GM21825 (cell line): Measurements from ENCODE around the gene RIC3.
"Not testable (repeated sequence)": the region's sequence is repeated elsewhere in the genome, so short reads cannot be mapped to it uniquely, and the experiment has no call there.

Source experiments
- ATAC-seq: cut with Tn5 transposase; IDR thresholded peaks from one replicate; pipeline ENCODE4 v1.9.1; 2021; ENCODE audit warnings: mild to moderate bottlenecking, moderate library complexity; ENCODE audit not compliant: unreplicated experiment

The RIC3 gene

DNA sequence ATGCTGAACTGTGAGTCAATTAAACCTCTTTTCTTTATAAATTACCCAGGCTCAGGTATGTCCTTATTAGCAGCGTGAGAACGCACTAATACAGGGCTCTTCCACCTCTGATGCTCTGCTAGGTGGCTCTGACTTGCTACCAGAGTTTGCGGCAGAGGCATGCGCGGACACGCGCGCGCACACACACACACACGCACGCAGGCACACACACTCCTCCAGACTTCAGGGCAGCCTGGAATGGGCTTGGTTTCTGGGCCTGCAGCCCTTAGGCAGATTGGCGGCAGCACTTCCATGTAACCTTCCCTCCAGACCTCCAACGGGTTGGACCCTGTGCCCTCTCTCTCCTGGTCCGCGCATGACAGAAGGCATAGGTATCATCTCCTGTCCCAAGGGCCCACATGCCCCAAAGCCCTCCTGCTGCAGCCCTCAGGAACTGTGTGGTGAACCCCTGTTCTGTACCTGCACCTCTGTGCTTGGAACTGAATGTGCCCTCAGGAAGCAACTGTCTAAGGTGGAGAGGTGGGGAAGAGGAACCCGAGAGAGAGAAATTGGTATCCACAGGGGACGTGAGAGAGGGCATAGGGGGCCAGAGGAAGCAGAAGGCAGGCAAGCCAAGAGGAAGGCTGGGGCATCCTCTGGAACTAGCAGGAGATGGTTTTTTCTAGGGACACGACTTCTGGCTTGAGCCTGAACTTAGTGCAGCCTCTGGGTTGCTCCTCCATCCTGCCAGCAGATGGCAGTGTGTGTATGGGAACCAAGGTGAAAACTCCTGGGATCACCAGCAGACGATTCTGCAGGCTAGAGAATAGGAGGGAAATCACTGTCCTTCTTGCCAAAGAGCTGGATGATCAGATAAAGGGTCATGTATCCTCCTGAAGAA lies 23.4 kb upstream of the RIC3 start:
- ATAC-seq, result no peak

DNA sequence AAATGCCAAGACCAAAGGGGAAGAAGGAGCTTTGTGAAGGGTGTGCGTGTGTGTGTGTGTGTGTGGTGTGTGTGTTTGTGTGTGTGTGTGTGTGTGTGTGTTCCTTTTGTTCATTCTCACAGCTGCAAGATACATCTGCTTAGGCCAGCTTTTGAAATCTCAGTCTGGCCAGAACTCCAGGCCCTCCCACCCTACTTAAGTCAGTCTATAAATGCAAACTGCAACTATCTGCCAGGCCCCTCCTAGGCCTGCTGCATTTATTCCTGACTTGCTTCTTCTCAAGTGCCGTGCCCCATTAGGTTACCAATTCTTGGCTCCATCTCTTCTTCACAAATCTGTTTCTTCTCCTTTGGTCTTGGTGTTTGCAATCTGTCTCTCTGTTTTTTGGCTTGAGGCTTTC lies 21.6 kb upstream of the RIC3 start:
- no peak for ATAC-seq

DNA sequence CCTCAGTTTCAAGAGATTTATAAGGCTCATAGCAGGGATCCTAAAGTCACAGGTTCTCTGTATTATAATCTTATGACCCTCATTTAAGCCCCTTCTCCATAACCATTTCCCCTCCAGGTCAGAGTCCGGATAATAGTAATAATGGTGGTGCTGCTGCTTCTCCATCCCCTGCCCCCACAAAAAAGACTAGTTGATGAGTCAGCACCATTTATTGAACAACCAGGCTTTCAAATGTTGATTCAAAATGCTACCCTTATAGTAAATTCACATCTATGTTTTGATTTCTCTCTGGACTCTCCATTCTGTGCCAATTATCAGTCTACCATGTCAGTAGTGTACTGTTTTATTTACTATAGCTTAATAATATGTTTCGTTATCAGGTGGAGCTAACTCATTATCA lies 17.6 kb upstream of the RIC3 start:
- no peak for ATAC-seq

DNA sequence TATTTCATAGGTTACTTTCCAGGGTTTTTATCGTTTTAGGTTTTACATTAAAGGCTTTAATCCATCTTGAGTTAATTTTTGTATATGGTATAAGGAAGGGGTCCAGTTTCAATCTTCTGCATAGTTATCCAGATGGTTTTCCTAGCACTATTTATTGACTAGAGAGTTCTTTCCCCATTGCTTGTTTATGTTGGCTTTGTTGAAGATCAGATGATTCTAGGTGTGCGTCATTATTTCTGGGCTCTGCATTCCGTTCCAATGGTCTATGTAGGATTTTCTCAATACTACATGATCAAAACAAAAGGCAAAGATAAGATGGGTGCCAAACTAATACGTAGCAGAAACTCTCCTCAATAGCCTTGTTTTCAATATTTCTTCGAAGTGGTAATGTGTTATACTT lies 14.3 kb upstream of the RIC3 start:
- no peak for ATAC-seq

DNA sequence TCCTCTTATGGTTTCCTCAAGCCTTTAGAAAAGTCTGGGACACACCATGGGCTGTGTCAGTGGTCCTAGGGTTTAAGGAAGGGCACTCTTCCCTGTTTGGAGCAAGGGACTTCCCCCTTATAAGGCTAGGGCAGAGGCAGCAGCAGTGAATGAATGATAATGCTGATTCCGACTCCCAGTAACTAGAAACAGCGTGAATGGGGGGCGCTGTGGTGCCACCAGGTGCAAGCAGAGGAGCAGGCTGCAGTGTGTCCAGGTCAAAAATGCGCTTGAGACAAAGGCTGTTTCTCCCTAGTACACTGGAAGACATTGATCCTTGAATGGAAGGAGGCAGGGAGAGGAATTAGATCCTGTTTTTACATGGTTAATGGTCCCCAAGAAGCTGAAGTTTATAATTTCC lies 11.6 kb upstream of the RIC3 start:
- ATAC-seq, result no peak

DNA sequence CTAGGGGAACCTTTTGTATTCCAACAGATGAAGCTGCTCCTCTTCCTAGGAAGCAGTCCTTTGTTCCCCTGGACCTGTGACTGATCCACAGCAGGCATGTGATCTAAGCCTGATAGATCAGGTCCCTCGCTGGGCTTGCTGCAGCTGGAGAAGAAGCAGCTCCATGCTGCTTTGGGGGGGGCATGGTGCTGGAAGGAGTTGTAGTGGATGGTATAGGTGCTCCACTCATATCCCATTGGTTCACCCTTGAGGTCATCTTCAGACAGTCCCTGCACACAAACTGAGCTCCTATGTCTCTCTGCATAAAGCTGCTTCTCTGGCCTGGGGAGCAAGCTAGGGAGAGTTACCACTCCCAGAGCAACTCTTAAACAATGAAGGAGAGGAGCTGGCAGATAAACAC lies 9.5 kb upstream of the RIC3 start:
- ATAC-seq, result no peak

DNA sequence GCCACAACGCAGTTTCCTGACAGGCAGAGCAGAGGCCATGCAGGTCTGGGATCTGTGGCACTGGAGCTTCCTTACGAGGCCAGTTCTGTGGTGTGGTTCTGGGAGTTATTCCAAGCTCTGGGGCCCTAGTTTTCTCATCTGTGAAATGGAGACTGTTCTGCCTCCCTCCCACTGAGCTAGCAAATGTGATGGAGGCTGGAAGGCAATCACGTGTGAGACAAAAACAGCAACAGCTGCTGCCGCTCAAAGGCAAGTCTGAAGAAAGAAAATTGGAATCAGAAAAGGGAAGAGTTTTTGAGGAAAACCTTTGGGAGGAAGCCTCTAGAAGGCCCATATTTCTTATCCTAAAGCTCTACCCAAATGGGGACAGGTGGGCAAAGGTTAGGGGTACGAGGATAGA lies 8.3 kb upstream of the RIC3 start:
- no peak for ATAC-seq

DNA sequence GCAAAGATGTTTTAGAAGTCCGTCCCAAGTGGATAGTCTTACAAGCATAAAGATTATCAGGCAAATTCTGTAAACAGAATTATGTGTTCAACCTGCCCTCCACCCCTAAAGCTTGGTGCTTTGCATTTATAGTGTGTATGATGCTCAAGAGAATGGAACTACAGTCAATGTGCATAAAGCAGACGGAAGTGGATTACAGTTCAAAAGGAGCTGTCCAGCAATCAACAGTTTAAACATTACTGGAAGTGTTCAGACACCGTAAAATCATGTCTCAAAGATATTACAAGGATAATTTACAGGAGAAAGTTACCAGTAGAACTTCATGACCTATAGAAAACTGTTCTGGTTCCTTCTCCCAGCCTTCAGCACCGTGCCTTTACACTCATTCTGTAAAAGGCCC lies 1.0 kb downstream of the RIC3 start:
- no peak for ATAC-seq

DNA sequence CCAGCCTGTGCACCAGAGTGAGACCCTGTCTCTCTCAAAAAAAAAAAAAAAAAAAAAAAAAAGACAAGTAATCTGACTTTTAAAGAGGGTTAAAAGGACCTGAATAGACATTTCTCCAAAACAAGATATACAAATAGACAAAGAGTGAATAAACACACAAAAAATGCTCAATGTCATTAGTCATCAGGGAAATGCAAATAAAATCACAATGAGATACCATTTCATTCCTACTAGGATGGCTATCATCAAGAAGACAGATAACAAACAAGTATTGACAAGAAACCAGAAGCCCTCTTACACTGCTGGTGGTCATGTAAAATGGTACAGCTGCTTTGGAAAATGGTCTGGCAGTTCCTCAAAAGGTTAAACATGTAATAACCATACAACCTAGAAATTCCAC lies 4.1 kb downstream of the RIC3 start:
- ATAC-seq, result no peak

DNA sequence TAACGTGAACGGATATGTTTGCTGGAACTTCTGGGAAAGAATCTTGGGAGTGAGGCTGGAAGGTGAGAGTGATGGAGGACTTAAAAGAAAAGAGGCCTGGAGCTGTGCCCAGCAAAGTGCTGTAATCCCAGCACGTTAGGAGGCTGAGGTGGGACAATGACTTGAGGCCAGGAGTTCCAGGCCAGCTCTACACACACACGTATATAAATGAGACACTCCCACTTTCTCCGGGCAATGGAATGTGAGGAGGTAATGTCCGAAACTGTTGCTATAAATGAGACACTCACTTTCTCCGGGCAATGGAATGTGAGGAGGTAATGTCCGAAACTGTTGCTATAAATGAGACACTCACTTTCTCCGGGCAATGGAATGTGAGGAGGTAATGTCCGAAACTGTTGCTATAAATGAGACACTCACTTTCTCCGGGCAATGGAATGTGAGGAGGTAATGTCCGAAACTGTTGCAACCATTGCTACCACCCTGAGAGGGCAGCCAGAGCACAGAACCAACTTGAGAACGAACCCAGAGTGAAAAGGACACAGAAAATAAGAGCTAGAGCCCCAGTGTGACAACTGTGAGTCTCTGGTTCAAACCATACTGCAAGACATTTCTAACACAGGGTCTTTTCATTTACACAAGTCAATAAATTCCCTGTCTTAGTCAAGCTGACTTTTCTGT lies 7.1 kb downstream of the RIC3 start:
- ATAC-seq, result not testable (repeated sequence)

DNA sequence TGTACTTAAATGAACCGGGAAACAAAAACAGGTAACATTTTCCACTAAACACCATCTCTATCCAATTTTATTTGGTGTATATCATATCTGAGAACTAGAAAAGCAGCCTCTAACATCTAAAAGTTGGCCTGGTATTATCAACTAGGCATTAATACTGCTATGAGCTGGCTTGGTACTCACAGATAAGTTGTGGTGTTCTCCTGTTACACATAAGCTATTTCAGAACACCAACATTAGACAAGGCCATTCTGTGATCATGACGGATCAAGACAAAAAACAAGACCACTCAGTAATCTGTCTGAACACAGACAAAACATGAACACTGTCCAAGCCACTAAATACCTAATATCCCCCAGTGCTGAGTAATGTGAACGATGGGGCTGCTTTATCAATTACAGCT lies 11.9 kb downstream of the RIC3 start:
- no peak for ATAC-seq

DNA sequence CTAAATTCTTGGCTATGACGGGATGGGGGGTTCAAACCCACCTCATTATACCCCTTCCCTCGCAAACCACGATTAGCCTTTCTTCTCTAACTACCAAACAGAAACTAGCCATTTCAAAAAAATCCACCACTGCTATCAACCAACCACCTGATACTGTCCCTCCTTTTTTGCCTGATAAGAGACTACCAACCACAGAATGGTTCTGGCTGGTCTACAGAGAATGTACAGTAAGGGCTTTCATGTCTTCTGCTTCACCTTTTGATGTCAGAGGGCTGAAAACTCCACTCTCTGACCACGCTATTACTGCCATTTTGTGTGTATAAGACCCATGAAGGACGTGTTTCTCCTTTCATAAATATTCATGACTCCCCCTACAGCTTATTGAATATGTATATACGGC lies 19.1 kb downstream of the RIC3 start:
- no peak for ATAC-seq

DNA sequence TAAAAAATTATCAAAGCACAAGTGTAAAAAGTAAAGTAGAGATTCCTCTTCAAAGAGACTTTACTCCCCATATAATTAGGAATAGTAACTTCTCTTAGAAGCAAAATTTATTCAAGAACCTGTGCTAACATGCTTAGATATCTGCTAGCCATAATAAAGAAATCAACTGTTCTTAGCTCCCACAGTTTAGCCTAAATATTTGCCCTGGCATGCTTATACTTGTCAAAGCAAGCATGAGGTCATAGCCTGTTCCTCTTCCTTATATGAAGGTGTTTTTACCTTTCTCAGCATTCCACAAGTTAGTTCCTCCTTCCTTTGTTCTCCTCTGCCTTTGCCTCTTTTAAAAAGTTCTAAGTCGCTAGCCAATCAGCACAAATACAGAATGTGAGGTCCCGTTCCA lies 30.3 kb downstream of the RIC3 start:
- no peak for ATAC-seq

DNA sequence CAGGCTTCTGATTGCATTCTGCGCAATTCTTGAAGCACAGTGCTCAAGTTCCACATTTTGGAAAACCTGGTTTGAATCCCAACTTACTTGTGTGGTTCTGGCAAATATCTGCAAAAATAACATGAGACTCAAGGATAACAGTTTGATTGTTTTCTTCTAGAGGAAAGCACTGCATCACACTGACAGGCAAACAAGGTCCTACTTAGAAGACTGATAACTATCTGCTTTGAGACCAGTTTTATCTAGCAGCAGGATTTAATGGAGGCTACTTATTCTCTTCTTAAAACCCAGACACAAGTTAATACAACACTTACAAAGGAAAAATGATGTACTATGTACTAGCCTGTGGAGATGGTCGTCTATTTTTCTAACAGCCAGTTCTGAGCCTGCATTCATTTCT lies 41.4 kb downstream of the RIC3 start:
- no peak for ATAC-seq

DNA sequence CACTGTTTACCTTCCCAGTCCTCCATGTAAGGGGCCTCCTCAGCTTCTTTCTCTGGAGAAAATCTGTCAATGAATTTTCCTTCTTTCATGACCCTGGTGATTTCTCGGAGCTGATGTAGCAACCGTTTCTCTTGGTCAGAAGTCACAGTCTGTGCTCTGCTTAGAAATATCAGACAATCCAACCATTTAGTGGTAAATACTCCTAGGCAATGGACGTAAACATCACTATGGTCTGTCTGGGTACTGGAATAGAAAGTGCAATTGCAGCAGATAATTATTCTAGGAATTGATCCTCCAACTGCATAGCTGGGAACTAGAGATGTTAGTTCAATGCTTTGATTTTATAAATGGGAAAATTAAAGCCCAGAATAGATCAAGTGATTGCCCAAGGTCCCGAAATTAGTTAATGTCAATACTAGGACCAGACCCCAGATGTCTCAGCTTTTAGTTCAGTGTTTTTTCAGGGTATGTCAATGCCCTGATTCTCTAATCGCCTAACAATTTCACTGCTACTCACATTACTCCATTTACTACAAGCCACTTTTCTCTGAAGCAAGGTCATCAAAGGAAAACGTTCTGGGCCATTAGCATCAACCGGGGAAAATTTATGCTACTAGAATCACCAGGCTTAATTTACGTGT lies 42.1 kb downstream of the RIC3 start:
- ATAC-seq, result no peak

DNA sequence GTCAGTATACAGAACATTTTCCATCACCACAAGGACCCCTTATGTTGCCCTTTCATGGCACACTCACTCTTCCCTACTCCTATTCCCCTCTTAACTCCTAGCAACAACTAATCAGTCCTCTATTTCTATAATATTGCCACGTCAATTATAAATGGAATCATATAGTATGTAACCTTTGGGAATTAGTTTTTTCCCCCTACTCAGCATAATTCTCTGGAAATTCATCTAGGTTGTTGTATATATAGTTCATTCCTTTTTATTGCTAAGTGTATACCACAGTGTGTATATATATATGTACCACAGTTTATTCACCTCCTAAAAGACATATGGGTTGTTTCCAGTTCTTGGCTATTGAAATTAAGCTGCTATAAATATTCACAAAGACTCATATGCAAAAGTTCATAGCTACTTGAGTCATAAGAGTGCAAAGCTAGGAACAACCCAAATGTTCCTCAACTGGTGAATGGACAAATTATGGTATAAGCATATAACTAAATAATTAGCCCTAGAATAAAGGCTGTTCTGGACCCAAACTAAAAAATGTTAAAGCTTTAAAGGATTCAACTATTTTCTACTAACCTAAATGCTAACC lies 46.6 kb downstream of the RIC3 start:
- ATAC-seq, result no peak

DNA sequence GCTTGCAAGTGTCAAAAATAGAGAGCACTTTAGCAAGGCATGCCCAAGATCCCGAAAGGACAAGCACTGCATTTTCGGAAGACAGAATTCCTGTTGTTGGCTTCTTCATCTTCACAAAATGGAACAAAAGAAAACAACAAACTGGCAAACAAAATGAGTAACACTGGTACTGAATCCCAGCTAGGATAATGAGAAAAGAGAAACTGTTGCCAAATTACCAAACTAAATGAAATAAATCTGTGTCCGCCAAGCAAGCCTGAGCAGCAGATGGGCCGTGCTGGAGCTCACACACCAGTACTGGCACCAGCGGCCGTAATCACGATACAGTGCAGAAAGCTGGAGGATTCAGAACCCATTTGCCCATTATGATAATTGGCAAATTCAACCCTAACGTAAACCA lies 57.2 kb downstream of the RIC3 start:
- ATAC-seq, result no peak

DNA sequence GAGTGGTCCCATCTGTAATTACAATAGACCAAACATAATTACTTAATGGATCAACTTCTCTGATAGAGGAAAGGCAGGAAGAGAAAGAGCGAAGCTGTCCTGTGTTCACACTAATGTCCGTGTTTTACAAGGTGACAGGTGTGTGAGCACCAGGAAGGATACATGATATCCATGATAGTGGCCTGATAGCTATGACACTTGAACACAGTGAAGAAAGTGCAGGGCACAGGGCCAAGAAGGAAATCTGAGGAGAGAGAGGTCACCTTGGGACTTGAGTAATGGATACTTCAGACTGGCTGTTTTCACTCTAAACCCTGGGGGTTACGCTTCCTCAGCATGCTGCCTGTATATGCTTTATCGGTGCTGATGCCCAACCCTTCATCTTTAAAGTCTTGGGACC lies 58.4 kb downstream of the RIC3 start:
- no peak for ATAC-seq

DNA sequence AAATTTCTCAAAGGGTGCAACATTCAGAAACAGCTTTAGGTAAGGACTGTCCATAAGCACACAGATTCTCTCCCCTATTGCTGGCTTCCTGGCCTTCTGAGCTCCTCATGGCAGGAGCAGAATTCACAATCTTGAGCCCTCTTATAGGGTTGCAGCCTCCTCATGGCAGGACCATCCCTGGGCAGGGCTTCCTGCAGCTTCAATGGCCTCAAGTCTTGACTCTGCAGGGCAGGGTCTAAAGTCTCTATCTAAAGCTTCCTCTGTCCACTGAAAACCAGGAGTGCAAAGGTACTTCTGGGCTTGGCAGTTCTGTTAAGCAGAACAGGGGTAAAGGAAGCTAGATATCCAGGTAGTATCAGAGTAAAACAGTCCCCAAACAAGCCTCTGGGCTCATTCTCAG lies 59.1 kb downstream of the RIC3 start:
- no peak for ATAC-seq

DNA sequence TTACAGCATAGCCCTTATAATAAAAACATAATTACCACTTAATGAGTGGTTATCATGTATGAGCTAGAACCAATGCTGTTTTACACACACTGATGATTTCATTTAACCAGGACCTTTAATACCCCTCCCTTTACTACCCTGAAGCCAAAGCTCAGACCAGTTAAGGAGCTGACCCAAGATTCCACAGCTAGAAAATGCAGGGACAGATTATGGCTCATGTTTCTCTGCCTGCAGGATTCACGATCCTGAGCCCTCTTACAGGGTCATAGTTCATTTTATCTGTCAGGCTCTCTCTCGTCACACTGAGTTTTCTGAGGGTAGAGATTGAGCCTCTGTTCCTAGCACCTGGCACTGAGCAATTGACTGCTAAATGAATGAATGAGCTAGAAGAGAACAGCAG lies 60.4 kb downstream of the RIC3 start:
- ATAC-seq, result no peak

DNA sequence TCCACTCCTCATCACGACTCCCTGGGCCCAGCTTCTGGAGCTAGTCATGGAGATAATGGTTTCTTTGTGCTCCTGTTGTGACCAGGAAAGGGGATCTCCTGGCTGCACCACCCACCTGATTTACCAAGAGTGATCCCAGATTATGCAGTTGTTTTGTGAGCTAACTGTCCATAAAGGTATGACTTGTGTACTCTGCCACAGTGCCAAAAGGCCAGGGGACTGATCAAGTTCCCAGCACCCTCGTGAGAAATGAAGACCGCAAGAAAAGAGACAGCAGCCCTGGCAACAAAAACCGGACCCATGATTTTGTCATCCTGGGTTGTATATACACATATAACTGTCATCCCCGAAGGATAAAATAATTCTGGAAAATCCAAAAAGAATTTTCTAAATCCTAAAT lies 61.2 kb downstream of the RIC3 start:
- ATAC-seq, result no peak

DNA sequence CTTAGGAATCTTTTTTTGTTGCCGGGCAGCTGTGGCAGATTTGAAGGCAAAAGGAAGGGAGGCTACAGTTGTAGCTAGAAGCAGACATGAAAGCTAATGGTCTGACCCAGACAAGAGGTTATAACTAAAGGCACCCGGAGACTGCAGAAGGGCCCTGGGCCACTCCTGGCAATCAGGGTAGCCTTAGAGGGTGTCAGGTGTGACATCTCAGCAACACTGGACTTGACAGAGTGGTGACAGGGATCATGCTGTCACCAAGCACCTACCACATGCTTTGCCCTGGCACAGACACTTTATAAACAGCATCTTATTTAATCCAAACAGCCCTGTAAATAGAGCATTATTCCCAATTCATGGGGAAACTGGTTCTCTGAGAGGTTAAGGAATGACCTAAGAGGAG lies 62.1 kb downstream of the RIC3 start:
- ATAC-seq, result no peak
